HK-2 (cell line): Measurements from ENCODE around the gene MSMB.
"Not testable (repeated sequence)": the region's sequence is repeated elsewhere in the genome, so short reads cannot be mapped to it uniquely, and the experiment has no call there.

Experiments used
- DNase-seq: peaks from one replicate; pipeline ENCODE4 v3.0.0-alpha.2; 2018; ENCODE audit not compliant: unreplicated experiment

Gene MSMB

DNA sequence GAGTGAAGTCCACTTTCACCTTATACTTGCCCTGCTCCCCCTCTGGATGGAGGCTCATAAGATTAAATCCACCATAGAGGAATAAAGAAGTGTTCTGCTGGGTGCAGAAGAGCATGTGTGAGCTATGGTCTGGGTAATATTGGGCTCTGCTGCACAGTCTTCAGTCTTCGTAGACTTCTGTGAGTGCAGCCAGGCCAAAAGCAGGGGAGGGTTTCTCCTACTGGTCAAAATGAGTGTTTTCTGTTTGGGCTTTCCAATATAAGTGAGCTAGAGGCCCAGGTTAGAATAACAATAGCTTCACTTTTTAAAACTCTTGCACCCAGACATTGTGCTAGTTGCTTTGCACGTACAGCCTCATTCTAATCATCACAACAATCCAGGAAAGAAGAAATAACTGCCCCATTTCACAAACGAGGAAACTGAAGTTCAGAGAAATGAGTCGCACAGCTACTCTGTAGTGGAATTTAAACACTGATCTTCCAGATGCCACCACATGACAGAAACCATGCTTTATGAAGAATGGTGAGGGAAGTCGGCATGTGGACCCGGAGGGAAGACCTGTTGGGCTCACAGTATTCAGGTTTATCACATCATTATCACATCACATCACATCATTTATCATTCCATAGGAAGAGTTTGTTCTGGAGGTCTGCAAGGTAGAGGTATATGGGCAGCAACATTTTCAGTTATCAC is 23.8 kb upstream of the MSMB start:
- no peak for DNase-seq

DNA sequence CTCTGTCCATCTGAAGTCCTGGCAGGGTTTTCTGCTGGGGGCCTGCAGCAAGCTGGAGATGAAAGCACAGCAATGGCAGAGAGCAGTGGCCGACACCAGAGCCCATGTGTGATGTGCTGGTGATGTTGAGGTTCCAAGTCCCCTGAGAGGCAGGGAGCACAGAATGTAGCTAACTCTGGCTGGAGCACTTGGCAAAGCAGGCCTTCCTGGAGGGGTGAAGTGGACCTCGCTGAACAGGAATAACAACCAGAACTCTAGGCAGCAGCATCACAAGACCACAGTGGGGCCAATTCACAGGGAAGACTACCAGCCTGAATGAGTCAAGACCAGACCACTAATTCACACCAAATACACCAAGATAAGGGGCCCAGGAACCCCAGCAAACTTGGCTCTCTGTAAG is 22.8 kb upstream of the MSMB start:
- no peak for DNase-seq

DNA sequence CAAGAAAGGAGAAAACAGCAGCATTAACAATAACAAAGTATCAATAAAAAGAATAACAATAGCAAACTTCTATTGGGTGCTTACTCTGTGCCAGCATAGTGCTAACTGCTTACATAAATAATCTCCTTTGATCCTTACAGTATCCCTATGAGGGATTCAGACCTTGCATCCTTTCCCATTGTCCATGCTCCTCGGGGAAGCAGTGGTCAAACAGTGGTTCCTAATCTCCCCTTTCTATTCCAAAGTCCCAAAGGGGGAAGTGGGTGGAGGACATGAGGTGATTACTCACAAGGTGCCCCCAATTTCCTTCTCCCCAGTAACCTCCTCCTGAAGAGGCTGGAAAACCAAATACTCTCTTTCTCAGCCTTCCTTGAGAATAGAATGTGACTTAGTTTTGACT is 22.0 kb upstream of the MSMB start:
- no peak for DNase-seq

DNA sequence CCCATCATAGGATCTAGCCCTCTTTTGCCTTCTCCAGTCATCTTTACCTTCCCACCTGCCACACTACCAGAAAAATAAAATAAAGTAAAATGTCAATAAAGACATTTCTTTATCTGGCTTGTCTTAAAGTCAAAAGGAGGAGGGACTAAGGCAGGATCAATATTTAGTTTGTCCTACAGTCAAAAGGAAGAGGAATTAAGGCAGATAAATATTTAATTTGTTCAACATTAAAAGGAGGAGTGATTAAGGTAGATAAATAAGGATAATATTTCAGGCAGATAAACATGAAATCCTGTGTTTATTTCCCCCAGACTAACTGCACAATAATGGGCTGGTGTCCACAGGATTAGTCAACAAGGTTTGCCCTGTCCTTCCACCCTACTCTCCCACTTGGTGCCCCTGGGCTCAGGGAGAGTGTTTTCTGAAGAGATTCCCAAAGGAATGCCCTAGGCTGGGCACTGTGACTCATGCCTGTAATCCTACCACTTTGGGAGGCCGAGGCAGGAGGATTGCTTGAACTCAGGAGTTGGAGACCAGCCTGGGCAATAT is 18.3 kb upstream of the MSMB start:
- DNase-seq: no peak

DNA sequence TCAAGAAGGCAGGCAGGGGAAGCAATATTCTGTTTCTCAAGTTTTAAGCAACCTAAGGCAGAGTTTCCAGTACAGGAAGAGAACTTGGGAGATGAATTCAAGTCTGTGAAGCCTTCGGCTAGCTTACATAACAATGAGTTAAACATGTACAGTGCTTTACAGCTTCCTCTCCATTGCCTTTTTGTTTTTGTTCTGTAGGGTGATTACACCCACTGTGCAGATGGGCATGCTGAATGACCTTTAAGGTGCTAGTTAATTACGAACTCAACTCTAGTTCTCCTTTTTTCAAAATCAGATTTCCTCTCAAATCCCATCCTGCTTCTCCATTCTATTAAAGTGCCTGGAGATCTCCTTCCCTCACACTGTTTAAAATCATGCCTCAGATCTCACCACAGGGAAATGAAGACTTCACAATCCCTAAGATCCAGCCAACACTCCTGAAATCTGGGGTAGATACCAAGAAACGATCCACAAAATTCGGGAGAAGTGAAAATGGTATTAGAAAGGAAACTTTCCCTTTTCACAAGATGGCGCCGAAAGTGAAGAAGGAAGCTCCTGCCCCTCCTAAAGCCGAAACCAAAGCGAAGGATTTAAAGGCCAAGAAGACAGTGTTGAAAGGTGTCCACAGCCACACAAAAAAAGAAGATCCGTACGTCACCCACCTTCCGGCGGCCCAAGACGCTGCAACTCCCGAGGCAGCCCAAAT is 16.8 kb upstream of the MSMB start:
- no peak for DNase-seq

DNA sequence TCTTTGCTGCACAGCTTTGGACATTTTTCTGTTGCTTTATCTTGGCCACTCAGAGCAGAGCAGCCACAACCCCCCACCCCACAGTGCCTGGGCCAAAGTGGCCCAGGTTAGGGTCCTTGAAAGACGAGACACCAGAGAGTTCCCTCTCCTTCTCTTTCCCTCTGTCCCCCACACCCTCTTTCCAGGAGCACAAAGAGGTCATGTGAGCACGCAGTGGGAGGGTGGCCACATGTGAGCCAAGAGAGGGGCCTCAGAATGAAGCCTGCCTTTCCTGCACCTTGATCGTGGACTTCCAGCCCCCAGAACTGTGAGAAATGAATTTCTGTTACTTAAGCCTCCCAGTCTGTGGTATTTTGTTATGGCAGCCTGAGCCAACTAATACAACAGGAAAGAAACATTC is 14.6 kb upstream of the MSMB start:
- no peak for DNase-seq

DNA sequence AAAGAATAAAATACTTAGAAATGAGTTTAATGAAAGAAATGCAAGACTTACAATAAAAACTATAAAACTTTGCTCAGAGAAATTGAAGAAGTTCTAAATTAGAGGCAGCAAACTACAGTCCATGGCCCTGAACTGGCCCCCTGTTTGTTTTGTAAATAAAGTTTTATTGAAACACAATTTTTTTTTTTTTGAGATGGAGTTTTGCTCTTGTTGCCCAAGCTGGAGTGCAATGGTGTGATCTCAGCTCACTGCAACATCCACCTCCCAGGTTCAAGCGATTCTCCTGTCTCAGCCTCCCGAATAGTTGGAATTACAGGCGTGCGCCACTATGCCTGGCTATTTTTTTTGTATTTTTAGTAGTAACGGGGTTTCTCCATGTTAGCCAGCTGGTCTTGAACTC is 11.9 kb upstream of the MSMB start:
- not testable (repeated sequence) for DNase-seq

DNA sequence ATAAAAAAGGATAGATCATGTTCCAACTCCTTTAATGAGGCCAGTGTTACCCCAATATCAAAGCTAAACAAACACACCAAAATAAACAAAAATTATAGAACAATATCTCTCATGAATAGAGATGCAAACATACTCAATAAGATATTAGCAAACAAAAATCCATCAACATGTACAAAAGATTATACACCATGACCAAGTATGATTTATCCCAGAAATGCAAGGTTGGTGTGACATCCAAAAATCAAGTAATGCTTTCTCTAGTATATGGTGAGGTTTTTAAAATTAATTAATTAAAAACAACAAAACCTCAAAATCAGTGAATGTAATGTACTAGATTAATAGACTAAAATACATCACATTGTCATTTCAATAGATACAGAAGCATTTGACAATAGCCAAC is 11.0 kb upstream of the MSMB start:
- DNase-seq: no peak

DNA sequence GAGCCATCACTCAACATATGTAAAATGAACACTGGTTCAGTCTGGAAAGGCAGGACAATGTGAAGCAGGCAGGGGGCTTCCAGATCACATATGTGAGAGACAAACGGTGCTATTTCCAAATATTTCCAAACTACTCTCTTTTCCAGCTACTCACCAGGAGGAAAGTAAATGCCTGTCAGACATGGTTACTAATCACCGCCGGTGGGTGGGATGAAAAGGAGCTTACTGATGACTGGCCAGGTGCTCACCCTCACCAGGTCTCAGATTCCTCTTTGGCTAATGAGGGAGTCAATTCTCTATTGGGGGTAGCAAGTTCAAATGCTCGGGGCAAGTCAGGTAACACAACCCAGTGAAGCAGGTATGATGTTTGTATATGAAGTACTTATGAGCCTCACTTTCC is 9.7 kb upstream of the MSMB start:
- no peak for DNase-seq

DNA sequence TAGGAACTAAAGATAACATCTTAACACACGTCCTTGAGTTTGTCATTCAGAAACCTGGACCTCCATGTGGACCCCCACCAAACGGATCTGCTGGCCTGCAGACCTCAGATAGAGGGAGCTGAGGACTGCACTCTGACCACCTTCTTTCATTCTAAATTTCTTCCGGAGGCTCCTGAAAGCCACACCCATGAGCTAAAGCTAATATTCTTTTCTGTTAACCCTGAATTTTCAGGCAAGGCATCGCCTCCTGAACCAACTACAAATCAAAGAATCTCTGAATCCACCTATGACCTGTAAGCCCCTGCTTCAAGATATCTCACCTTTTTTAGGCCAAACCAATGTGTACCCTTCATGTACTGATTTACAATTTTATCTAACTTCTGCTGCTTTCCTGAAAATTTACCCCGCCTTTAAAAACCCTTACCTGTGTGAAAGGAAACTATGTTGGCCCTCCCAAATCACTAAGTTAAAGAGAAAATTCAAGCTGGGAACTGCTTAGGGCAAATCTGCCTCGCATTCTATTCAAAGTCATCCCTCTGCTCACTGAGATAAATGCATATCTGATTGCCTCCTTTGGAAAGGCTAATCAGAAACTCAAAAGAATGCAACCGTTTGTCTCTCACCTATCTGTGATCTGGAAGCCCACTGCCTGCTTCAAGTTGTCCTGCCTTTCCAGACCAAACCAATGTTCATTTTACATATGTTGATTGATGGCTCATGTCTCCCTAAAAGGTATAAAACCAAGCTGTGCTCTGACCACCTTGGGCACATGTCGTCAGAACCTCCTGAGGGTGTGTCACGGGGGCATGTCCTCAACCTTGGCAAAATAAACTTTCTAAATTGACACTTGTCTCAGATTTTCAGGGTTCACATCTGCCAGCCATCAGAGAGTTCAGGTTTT is 7.7 kb upstream of the MSMB start:
- DNase-seq: no peak

DNA sequence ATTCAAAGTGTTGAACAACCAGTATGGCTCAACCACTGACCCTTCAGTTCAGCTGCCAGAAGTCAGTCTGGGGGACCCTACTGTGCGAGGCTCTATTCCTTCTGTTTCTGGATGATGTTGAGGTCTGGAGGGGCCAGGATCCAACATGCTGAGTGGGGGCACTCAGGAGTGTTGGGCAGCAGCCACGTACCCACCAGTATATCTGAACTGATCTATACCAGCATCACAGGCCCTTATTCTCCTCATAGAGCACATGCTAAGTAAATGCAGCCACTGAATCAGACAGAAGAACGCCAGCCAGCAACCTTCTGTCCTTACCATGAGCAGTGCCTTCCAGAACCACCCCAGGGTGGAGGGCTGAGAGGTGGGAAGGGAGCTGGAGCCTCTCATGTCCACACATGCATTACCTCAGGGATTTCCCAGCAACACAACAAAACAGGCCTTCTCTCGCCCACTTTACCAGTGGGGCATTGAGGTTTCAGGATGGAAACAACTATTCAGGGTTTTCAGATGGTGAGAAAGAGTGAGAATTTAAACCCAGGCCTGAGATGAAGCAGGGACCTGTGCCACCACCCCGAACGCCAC is 6.8 kb upstream of the MSMB start:
- DNase-seq: no peak

DNA sequence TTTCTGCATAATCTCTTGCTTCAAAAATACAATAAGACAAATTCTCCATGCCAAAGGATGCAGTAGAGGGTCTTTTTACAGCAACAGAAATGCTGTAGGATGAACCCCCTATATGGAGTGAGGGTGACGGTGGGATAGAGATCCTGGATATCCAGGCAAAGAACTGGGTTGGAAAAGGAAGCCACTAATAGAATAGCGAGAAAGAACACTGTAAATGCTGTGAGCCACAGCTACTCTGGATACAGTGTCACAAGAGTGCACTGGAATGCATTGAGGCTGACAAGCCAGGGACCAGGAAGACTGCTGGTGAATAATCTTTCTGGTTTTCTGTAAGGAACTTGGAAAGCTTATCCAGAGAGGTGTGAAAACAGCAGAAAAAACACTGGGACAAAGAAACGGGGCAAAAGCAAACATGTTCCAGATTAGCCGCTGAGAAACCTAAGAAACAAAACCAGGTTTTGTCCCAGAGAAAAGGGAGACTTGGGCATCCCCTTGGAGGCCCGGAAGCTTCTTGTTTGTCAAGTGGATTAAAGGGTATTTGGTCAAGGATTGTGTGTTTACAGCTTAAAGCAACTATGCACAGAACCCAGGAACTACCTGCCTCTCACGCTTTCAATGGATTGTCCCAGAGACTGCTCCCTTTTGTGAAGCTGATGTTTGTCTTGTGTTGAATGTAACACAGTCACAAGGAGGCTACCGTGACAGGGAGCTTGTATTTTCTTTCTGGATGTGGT is 6.2 kb upstream of the MSMB start:
- no peak for DNase-seq

DNA sequence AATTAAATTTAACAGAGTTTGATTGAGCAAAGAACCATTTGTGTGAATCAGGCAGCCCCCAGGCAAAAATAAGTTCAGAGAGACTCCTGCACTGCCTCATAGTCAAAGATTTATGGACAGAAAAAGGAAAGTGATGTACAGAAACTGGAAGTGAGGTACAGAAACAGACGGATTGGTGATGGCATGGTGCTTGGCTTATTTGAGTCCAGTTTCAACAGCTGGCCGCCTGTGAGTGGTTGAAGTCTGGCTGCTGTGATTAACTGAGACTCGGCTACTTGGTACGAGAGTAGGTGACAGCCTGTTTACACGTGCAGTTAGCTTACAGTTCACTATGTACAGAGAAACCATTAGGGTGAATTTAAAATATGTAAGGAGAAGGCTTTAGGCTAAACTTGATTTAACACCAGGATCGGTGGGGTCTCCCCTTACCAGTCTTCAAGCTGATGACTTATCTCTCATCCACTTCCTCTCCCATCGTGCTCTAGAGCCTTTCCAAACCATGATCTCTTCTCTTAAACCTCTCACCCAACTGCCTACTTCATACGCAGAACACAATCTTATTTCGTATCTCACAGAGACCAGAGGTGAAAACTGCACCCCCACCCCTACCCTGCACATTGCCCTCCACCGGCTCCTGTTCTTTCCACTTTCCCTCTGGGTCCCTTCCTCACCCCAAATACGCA is 5.0 kb upstream of the MSMB start:
- DNase-seq: no peak

DNA sequence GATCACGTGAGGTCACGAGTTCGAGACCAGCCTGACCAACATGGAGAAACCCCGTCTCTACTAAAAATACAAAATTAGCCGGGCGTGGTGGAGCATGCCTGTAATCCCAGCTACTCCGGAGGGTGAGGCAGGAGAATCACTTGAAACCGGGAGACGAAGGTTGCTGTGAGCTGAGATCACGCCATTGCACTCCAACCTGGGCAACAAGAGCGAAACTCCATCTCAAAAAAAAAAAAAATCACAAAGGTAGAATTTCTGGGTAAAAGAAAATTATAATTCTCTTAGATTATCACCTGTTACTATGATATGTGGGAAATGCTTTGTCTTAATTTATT is 3.4 kb upstream of the MSMB start:
- DNase-seq: not testable (repeated sequence)

DNA sequence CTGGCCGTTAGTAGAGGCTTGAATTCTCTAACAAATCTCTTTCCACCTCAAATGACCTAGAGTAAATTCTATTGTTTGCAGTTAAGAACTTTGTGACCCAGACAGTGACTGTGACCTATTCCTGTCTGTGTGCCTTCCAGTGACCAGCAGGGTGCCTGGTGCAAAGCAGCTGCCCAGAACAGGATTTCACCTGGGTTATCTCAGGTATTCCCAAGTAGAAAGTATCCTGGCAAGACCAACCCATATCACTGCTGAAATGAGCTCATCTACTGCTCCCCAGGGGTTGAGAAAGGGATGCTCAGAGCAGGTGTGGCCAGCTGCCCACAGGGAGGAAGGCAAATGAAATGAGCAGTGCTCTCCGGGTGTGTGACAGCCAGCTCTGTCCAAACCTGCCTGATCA is 2.1 kb upstream of the MSMB start:
- no peak for DNase-seq

DNA sequence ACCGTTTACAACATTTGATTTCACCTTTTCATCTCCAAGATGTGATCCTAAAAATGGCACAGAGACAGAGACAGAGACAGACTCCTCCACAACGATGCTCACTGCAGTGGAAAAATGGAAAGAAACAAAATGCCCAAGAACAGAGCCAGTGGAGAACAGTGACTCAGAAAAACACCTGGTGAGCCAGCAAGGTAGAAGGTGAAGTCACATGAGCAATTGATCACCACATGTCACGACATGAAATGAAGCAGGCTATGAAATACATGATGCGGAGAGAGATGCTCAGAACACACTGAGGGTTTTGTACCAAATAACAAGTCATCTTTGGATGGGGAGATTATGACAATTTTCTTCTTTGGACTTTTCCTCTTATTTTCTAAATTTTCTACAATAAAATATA is 3.5 kb downstream of the MSMB start:
- DNase-seq: no peak

DNA sequence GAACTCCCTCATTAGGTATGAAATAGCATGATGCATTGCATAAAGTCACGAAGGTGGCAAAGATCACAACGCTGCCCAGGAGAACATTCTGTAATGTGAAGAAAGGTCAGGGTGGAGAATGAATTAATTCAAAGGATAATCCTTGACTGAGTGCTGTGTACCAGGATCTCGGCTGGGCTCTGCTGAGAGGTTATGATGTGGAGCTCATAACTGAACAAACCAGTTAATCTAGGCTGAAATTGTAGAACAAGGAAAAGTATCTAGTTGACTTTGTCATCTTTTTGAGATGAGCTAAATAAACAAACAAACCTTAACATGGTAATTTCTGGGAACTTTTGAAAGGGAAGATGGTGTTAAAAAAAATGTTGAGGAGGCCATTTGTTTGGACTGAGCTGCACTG is 6.1 kb downstream of the MSMB start:
- no peak for DNase-seq

DNA sequence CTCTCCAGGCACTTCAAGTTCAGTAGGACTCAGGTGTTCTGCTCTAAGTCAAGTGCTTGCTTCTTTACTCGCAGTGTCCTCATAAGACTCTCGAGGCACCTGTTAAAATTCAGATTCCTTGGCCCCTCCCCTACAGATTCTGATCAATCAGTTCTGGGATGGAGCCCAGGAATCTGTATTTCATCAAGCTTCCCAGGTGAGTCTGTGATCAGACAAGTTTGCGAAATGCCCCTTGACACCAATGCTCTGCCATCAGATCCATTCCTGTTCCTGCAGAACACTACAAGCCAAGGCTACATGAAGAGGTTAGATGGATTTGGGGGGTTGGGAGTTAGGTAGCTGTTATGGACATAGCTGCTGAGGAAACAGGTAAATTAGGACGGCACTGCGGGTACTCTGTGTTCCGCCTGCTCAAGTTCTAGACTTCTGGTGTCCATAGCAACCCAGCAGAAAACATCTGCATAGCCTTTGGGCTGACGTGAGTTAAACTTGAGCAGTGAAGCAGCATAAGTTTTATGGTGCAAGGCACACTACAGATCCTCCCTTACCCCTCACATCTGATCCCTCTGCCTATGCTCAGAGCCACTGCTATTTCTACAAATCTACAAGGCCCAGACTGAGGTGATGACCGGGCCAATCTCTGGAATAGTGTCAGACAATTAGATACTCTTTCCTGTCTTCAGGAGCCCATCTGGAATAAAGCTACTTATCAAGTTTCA is 8.8 kb downstream of the MSMB start:
- DNase-seq: no peak

DNA sequence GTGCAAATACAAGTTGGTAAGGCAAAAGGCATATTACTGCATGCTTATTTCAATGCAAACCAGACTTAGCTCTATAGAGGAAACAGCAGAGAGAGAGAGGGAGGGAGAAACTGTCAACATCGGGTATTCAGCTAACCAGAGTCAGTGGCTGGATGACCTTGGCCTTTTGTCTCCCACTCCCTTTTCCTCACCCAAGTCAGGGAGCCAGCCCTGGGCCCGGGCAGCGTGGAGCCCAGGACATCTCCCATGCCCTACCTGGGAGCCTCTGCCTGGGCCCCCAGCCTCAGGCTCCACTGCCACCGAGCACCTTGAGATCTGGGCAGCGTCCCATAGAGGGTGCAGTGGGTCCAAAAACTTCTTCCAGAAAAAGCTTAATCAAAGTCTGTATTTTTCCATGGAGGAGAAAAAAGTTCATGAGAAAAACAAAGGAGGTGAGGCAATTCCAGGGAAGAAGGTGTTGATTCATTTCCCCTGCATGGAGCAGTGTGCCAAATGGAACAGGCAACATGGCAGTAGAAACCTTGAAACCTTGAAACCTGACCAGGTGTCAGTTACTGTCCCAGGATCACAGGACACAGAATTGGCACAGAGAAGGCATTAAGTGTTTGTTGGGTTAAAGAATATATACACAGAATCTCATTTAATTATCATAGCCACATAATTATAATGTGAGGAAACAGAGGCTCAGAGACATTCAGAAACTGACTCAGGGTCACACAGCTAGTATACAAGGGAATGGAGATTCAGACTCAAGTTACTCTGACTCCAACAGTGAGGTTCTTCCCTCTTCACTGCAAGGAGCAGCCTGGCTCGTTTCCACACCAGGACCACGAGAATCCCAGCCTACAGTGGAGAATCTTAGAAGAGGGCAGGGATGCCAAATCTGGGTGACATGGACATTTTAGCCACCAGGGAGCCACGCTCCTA is 9.9 kb downstream of the MSMB start:
- no peak for DNase-seq
